Fibroblast of lung (primary cell): Measurements from ENCODE around the gene MRM3. TPM values are rescaled to one million over a fixed set of nuclear protein-coding genes. Genes with fewer than 3 reads are reported as not detected.
A peak's percentile ranks its signal among the peaks of the same experiment; 100 is the strongest.
"Not testable (repeated sequence)": the region's sequence is repeated elsewhere in the genome, so short reads cannot be mapped to it uniquely, and the experiment has no call there.

ENCODE experiments used
- DNase-seq, 2 donors: peaks; one replicate each; pipeline versions ENCODE4 v3.0.0 to v3.0.0-alpha.2; 2010; ENCODE audit warnings: low read depth in 2 of 2
- H2AFZ ChIP-seq: 2 replicates; pipeline ENCODE4 v1.5.1; 2012; ENCODE audit warnings: low read length, control low read depth, inconsistent platforms
- H3K27ac ChIP-seq: 2 replicates; pipeline ENCODE4 v1.5.1; 2011; ENCODE audit warnings: low read length, control low read depth; ENCODE audit not compliant: insufficient read depth
- H3K27me3 ChIP-seq: 2 replicates; pipeline ENCODE4 v1.5.1; 2011; ENCODE audit warnings: mild to moderate bottlenecking, low read length; ENCODE audit not compliant: control insufficient read depth, insufficient read depth
- H3K36me3 ChIP-seq: 2 replicates; pipeline ENCODE4 v1.5.1; 2011; ENCODE audit warnings: low read length; ENCODE audit not compliant: control insufficient read depth, insufficient read depth
- H3K4me1 ChIP-seq: 2 replicates; pipeline ENCODE4 v1.5.1; 2011; ENCODE audit warnings: low read length; ENCODE audit not compliant: control insufficient read depth, insufficient read depth; ENCODE audit errors: extremely low read depth
- H3K4me2 ChIP-seq: 2 replicates; pipeline ENCODE4 v1.5.1; 2011; ENCODE audit warnings: low read length, control low read depth; ENCODE audit not compliant: insufficient read depth; ENCODE audit errors: extremely low read depth
- H3K4me3 ChIP-seq, 4 experiments: fragments of 200-600 bp in 1 of 4; sonication (generic) in 1 of 4; replicated peaks in 1 of 4; 2 replicates each; pipeline ENCODE4 v1.5.1; 2011 to 2016; ENCODE audit warnings: low read length in 4 of 4, low read depth in 3 of 4, mild to moderate bottlenecking in 3 of 4, control low read depth in 2 of 4, inconsistent platforms in 1 of 4, mixed read lengths in 1 of 4; ENCODE audit not compliant: insufficient read depth in 1 of 4; ENCODE audit errors: control extremely low read depth in 1 of 4
- H3K79me2 ChIP-seq: 2 replicates; pipeline ENCODE4 v1.5.1; 2012; ENCODE audit warnings: mild to moderate bottlenecking, low read length, inconsistent platforms; ENCODE audit not compliant: control insufficient read depth, insufficient read depth
- H3K9ac ChIP-seq: 2 replicates; pipeline ENCODE4 v1.5.1; 2011; ENCODE audit warnings: mild to moderate bottlenecking, low read length, control low read depth; ENCODE audit not compliant: insufficient read depth
- H3K9me3 ChIP-seq: 2 replicates; pipeline ENCODE4 v1.5.1; 2012; ENCODE audit warnings: low read depth, low read length; ENCODE audit not compliant: control insufficient read depth, insufficient read depth
- H4K20me1 ChIP-seq: 2 replicates; pipeline ENCODE4 v1.5.1; 2011; ENCODE audit warnings: low read length; ENCODE audit not compliant: control insufficient read depth, insufficient read depth; ENCODE audit errors: extremely low read depth
- EZH2 ChIP-seq: IDR thresholded peaks from 2 replicates; pipeline ENCODE4 v1.5.1; 2012; ENCODE audit warnings: low read length, control low read depth, mild to moderate bottlenecking; ENCODE audit errors: missing control alignments
- polyA plus RNA-seq, 2 donors: library from polyadenylated mRNA; depleted of rRNA in 1 of 2; stranded (reverse) in 1 of 2; unstranded in 1 of 2; fragments of >200 nt; gene quantifications; 2 replicates each; pipeline ENCODE4 v1.2.1, GENCODE V29; 2011 to 2012; ENCODE audit warnings: missing spikeins in 1 of 2
- total RNA-seq: library from RNA; depleted of rRNA; stranded (reverse); fragments of >200 nt; gene quantifications from 2 replicates; pipeline ENCODE4 v1.2.1, GENCODE V29; 2014
- TF ChIP-seq, protein P1 (sequence below), 2 donors: IDR thresholded peaks in 1 of 2; conservative IDR thresholded peaks in 1 of 2; 1 replicate in 1 of 2; 2 replicates in 1 of 2; pipeline ENCODE4 v1.5.1; 2011 to 2012; ENCODE audit warnings: low read length in 2 of 2, control low read depth in 1 of 2, inconsistent platforms in 1 of 2, low read depth in 1 of 2, mild to moderate bottlenecking in 1 of 2

The MRM3 gene
- total and polyA plus RNA-seq, 2 donors (not counting 1 experiment from before 2014, with no cell fraction given): 10.4 to 21.1 TPM

DNA sequence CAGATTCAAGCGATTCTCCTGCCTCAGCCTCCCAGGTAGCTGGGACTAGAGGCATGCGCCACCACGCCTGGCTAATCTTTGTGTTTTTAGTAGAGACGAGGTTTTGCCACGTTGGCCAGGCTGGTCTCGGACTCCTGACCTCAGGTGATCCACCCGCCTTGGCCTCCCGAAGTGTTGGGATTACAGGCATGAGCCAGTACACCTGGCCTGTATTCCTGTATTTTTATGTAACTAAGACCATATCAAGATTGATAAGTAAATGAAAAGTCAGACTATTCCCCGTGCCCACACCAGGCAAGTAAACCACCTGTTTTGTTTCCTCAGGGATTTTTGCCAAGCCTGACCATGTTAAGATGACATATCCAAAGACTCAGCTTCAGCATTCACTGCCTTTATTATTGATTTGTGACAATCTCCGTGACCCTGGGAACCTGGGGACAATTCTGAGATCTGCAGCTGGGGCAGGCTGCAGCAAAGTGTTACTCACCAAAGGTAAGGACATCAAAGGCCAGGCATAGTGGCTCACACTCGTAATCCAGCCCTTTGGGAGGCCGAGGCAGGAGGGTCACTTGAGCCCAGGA, 5.6 kb downstream of the MRM3 start:
- no peak overlapping the region for H3K27ac ChIP-seq
- TF ChIP-seq EZH2: no peak
- TF ChIP-seq, protein P1, sequence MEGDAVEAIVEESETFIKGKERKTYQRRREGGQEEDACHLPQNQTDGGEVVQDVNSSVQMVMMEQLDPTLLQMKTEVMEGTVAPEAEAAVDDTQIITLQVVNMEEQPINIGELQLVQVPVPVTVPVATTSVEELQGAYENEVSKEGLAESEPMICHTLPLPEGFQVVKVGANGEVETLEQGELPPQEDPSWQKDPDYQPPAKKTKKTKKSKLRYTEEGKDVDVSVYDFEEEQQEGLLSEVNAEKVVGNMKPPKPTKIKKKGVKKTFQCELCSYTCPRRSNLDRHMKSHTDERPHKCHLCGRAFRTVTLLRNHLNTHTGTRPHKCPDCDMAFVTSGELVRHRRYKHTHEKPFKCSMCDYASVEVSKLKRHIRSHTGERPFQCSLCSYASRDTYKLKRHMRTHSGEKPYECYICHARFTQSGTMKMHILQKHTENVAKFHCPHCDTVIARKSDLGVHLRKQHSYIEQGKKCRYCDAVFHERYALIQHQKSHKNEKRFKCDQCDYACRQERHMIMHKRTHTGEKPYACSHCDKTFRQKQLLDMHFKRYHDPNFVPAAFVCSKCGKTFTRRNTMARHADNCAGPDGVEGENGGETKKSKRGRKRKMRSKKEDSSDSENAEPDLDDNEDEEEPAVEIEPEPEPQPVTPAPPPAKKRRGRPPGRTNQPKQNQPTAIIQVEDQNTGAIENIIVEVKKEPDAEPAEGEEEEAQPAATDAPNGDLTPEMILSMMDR (conservative IDR thresholded peaks at IDR 0.05 in 1 of 2, IDR thresholded peaks at IDR 0.05 in 1 of 2; ENCODE audit: low read depth in 1 of 2, low read length in 2 of 2): no peak
- H2AFZ ChIP-seq: no peak overlapping the region
- no peak overlapping the region for H3K4me3 ChIP-seq
- H3K27me3 ChIP-seq: no peaks in the 10 kb centered on the region
- no peaks in the 10 kb centered on the region for H4K20me1 ChIP-seq
- peaks cover 16% of the 10 kb centered on the region for H3K79me2 ChIP-seq
- H3K9ac ChIP-seq: no peak overlapping the region
- H3K36me3 ChIP-seq: peaks cover 21% of the 10 kb centered on the region
- H3K4me1 ChIP-seq: no peaks in the 10 kb centered on the region
- DNase-seq: no peak
- H3K9me3 ChIP-seq: no peaks in the 10 kb centered on the region
- H3K4me2 ChIP-seq: no peak overlapping the region

DNA sequence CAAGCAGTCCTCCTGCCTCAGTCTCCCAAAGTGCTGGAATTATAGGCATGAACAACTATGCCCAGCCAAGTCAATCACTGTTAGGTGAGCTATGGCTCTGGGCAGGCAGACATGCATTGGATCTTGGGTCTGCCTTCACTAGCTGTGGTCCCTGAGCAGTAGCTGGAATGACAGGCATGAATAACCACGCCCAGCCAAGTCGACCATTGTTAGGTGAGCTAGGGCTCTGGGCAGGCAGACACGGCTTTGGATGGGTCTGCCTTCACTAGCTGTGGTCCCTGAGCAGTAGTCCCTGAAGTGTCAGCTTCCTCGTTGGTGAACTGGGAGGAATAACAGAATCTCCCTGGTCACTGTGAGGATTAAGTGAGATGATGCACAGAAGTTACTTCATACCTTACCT, 6.4 kb downstream of the MRM3 start:
- Histone ChIP-seq H3K27ac (no peak overlapping the region), H4K20me1 (no peaks in the 10 kb centered on the region), H3K4me2 (no peak overlapping the region), H3K9me3 (no peaks in the 10 kb centered on the region), H3K79me2 (peaks cover 9% of the 10 kb centered on the region), H3K9ac (no peak overlapping the region), H2AFZ (no peak overlapping the region), H3K4me1 (no peaks in the 10 kb centered on the region), H3K36me3 (peaks cover 22% of the 10 kb centered on the region), H3K4me3 (no peak overlapping the region), H3K27me3 (no peaks in the 10 kb centered on the region)
- no peak for DNase-seq
- no peak for TF ChIP-seq EZH2
- TF ChIP-seq, protein P1 (conservative IDR thresholded peaks at IDR 0.05 in 1 of 2, IDR thresholded peaks at IDR 0.05 in 1 of 2; ENCODE audit: low read depth in 1 of 2, low read length in 2 of 2): no peak

DNA sequence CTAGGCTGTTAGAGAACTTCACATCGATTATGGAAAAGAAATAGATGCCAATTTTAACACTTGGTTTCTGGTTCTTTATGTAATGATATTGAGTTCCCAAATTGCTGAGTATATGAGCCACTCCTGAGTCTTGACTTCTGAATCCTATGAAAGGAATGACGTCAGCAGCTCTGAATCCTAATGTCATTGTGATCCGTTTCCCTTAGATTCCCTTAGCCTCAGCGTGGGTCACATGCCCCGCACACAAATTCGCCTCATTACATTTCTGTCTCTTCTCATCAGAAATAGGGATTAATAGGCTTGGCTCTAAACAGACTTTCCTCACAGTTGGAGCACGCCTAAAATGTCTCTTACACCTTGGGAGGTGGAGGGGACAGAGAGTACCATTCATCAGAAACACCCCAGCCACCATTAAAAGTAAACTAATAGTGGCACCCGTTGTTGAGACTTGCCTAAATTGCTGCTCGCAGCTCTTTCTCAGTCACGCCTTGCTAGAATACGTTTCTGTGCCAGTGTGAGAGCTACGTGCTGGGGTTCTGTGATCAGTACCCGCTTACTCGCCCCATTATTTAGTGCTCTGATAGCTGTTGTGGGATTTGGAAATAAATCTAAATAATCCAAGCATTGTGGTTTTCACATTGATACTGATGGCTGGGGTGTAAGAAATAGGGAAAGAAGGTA, 7.1 kb downstream of the MRM3 start:
- no peaks in the 10 kb centered on the region for H3K9me3 ChIP-seq
- no peak overlapping the region for H2AFZ ChIP-seq
- H3K36me3 ChIP-seq: peaks cover 22% of the 10 kb centered on the region
- TF ChIP-seq, protein P1 (conservative IDR thresholded peaks at IDR 0.05 in 1 of 2, IDR thresholded peaks at IDR 0.05 in 1 of 2; ENCODE audit: low read depth in 1 of 2, low read length in 2 of 2): no peak
- no peak for TF ChIP-seq EZH2
- no peak overlapping the region for H3K4me2 ChIP-seq
- peak in 1 of 2 donors; percentile 24 for DNase-seq
- H3K27ac ChIP-seq: no peak overlapping the region
- no peaks in the 10 kb centered on the region for H3K27me3 ChIP-seq
- H3K79me2 ChIP-seq: peaks cover 2% of the 10 kb centered on the region
- no peaks in the 10 kb centered on the region for H3K4me1 ChIP-seq
- no peak overlapping the region for H3K9ac ChIP-seq
- H4K20me1 ChIP-seq: no peaks in the 10 kb centered on the region
- H3K4me3 ChIP-seq: no peak overlapping the region

DNA sequence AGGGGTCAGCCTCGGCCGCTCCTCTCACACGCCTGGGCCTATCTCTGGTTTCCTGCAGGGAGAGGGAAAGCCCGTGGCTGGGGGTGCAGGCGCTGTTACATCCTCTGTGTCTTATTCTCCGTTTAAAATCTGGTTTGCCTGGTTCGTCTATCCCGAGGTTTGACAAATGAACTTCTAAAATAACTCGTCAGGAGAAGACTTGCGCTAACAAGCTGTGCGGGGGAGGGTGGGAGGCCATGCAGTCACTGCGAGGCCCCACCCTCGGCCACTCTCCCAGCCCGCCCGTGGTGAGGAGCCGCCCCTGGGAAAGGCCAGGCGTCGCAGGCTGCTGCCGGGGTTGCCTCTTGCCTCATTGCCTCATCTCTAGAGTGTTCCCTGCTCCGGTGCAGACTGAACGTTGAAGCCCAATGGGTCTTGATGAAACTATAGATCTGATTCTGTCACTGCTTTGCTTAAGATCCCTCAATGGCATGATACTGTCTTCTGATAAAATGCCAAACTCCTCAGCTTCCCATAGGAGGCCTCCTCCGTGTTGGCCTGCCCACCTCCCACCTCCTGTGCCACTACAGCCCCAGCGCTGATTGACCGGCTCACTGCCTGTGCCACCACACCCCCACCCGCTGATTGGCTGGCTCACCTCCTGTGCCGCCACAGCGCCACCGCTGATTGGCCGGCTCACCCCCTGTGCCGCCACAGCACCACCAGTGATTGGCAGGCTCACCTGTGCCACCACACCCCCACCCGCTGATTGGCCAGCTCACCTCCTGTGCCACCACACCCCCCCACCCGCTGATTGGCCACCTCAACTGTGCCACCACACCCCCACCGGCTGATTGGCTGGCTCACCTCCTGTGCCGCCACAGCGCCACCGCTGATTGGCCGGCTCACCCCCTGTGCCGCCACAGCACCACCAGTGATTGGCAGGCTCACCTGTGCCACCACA, 8.0 kb downstream of the MRM3 start:
- peak in 1 of 2 donors; percentile 33 for DNase-seq
- not testable (repeated sequence) for H3K4me3 ChIP-seq, H3K27me3 ChIP-seq, H3K9ac ChIP-seq, H4K20me1 ChIP-seq, H3K79me2 ChIP-seq, H3K27ac ChIP-seq, H3K4me1 ChIP-seq, H3K9me3 ChIP-seq, H2AFZ ChIP-seq, H3K4me2 ChIP-seq
- H3K36me3 ChIP-seq: peaks cover 22% of the 10 kb centered on the region
